Stomach smooth muscle (tissue), 2 donors: Measurements from ENCODE around the gene CTXND1.
A peak's percentile ranks its signal among the peaks of the same experiment; 100 is the strongest.

Source experiments
- H3K27ac ChIP-seq: one replicate; pipeline ENCODE4 v1.7.0; 2013; ENCODE audit warnings: mild to moderate bottlenecking, low read length, inconsistent platforms
- H3K27me3 ChIP-seq, 2 donors: one replicate each; pipeline ENCODE4 v1.7.0; 2013; ENCODE audit warnings: low read length in 2 of 2; ENCODE audit not compliant: insufficient read depth in 2 of 2, control insufficient read depth in 1 of 2
- H3K36me3 ChIP-seq, 2 donors: one replicate each; pipeline ENCODE4 v1.7.0; 2013; ENCODE audit warnings: low read length in 2 of 2; ENCODE audit not compliant: control insufficient read depth in 2 of 2, insufficient read depth in 2 of 2
- H3K4me1 ChIP-seq: one replicate; pipeline ENCODE4 v1.7.0; 2013; ENCODE audit warnings: low read length; ENCODE audit not compliant: control insufficient read depth, insufficient read depth
- H3K4me3 ChIP-seq, 2 donors: one replicate each; pipeline ENCODE4 v1.7.0; 2013; ENCODE audit warnings: low read length in 2 of 2
- H3K9ac ChIP-seq, 2 donors: one replicate each; pipeline ENCODE4 v1.7.0; 2013; ENCODE audit warnings: low read length in 2 of 2, mild to moderate bottlenecking in 1 of 2
- H3K9me3 ChIP-seq, 2 donors: one replicate each; pipeline ENCODE4 v1.7.0; 2013; ENCODE audit warnings: low read length in 2 of 2; ENCODE audit not compliant: control insufficient read depth in 2 of 2
- donor health status: healthy.
- donor health status: Pancreatic carcinoma.

The CTXND1 gene

DNA sequence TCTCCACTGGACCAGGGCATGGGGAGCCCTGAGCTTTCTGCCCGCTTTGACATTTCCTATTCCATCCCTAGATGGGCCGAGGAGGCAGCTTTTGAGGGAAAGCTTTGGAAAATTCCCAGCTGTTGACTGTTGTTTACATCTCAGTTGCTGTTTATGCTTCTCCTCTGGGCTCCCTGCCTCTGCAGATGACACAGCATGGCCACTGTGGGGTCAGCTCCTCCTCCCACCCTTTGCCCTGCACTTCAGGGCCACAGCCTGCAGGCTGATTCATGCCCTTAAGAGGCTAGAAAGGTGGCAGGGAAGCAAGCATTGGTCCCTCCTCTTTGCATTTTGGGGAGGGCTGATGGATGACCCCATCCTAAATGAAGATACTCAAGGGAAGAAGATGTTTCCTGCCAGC is 8.5 kb upstream of the CTXND1 start:
- no peaks in the 10 kb centered on the region for H3K36me3 ChIP-seq
- no peak overlapping the region for H3K4me3 ChIP-seq
- no peak overlapping the region for H3K9ac ChIP-seq
- peaks cover 0 to 2% of the 10 kb centered on the region in 2 donors for H3K9me3 ChIP-seq
- H3K4me1 ChIP-seq = no peaks in the 10 kb centered on the region
- H3K27me3 ChIP-seq = peaks cover 0 to 32% of the 10 kb centered on the region in 2 donors
- no peak overlapping the region for H3K27ac ChIP-seq

GRCh38 chr15:80259942-80260510 is 8.0 kb upstream of the CTXND1 start:
- Histone ChIP-seq H3K4me1 (no peaks in the 10 kb centered on the region), H3K27me3 (peaks cover 0 to 31% of the 10 kb centered on the region in 2 donors), H3K9ac (no peak overlapping the region), H3K36me3 (no peaks in the 10 kb centered on the region), H3K27ac (no peak overlapping the region), H3K4me3 (no peak overlapping the region), H3K9me3 (peaks cover 0 to 2% of the 10 kb centered on the region in 2 donors)

DNA sequence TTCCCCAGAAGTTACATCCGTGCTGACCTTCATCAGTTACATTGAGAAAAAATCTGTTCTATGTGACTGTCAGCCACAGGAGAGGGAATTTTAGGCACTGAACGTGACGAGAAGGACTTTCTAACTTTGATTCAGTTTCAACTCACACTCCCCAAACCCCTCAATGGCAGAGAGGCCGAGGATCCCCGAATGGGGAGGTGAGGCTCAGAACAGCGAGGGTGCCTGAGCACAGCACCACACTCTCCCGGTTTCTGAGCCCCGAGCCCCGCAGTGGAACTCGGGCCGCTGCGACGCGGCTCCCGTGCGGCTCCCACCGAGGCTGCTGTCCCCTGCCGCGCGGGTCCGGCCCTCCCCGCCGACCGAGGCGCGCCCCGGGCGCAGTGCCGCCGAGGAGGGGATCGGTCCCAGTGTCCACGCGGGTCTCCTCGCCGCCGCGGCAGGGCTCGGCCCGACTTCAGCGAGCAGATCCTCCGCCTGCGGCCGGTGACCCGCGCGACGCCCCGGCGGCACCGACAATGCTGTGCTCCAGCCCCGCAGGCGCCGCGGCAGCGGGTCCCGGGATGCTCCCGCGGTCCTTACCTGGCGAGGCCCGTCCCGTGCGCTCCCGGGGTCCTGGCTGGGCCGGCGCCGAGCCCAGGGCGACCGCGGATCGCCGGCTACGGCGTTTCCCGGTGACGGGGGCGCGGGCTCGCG is 439 bp downstream of the CTXND1 start:
- Histone ChIP-seq H3K9me3 (no peaks in the 10 kb centered on the region), H3K4me3 (peak overlapping the region; percentile 32 to 63), H3K27me3 (peaks cover 34 to 41% of the 10 kb centered on the region in 2 donors), H3K36me3 (no peaks in the 10 kb centered on the region), H3K27ac (no peak overlapping the region), H3K9ac (no peak overlapping the region), H3K4me1 (peaks cover 8% of the 10 kb centered on the region)

DNA sequence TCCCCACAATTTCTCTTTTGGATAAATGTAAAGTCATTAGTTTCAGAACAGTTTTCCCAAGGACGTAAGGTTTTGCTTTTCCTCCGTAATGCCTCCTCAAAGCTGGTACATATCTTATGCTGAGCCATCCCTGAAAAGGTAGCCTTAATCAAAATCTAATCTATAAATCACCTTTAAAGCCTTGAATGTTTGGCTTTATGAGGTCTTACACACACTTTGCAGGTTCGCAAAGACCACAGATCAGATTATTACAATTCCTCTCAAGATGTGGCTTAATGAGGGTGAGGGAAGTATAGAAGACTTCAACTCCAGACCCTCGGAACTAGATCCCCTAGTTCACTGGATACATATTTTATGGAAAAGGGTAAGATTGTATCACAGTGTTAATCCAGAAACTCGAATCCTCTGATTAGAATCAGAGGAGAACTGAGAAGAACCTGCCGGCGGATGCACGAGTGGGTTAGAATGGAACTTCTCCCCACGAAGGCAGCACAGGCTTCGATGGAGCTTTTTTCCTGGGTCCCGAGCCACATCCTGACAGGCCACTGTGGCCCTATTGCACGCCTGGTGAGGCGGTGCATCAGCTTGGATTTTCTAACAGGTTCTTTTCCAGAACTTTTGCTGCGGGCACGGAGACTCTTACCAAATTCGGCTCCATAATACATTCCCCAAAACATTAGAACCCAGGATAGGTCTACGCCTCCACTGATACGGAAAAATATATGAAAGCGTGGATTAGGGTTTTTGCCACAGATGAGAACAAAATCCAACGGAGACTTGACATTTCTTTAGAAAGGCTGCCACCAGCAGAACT is 1.2 kb downstream of the CTXND1 start:
- no peak overlapping the region for H3K27ac ChIP-seq
- H3K4me1 ChIP-seq = peaks cover 8% of the 10 kb centered on the region
- peak overlapping the region in 1 of 2 donors; percentile 32 for H3K4me3 ChIP-seq
- H3K36me3 ChIP-seq = no peaks in the 10 kb centered on the region
- no peak overlapping the region for H3K9ac ChIP-seq
- no peaks in the 10 kb centered on the region for H3K9me3 ChIP-seq
- H3K27me3 ChIP-seq = peaks cover 35 to 46% of the 10 kb centered on the region in 2 donors

DNA sequence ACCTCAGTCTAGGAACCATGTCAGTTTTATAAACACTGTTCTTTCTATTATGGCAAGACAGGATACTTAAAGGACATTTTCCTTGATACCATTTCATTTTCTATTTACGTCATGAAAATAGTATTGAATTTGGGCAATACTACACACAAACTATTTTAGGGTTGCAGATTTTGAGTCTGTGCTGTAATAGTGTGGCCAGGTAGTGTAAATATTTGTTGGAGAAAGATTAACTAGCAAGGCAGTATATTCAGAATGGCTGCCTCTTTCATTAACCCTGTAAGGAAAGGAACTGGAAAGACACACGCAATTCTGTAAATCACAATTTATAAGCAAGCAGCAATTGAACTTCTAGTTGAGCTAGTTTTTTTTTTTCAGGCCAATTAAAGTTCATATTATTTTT is 2.0 kb downstream of the CTXND1 start:
- Histone ChIP-seq H3K9ac (no peak overlapping the region), H3K4me3 (no peak overlapping the region), H3K9me3 (no peaks in the 10 kb centered on the region), H3K27me3 (peaks cover 35 to 46% of the 10 kb centered on the region in 2 donors), H3K36me3 (no peaks in the 10 kb centered on the region), H3K4me1 (peaks cover 8% of the 10 kb centered on the region), H3K27ac (no peak overlapping the region)

DNA sequence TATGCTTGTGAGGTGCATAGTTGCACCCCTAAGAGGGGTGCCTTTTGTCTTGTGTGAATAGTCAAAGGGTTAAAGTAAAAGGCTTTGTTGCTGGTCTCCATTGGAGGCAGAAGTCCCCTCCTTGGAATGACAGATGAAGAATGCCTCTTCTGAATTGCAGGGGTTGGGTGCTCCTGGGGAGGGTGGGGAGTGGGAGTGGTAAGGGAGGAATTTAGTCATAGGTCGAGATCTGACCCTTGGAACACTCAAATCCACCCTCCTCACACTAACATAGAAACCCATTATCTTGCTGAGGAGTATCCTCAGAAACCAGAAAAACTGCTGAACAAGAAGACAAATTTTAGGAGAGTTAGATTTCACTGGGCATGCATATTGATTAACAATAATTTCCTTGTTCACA is 4.7 kb downstream of the CTXND1 start:
- Histone ChIP-seq H3K27ac (no peak overlapping the region), H3K27me3 (peaks cover 34 to 39% of the 10 kb centered on the region in 2 donors)

GRCh38 chr15:80246425-80246894 is 5.6 kb downstream of the CTXND1 start:
- H3K9me3 ChIP-seq = no peaks in the 10 kb centered on the region
- no peak overlapping the region for H3K4me3 ChIP-seq
- H3K27ac ChIP-seq = no peak overlapping the region
- H3K36me3 ChIP-seq = no peaks in the 10 kb centered on the region
- no peaks in the 10 kb centered on the region for H3K4me1 ChIP-seq
- no peak overlapping the region for H3K9ac ChIP-seq
- H3K27me3 ChIP-seq = peaks cover 34 to 36% of the 10 kb centered on the region in 2 donors

More for the DNA sequence above, 4.7 kb downstream of the CTXND1 start:
- Histone ChIP-seq H3K9me3 (no peaks in the 10 kb centered on the region), H3K36me3 (no peaks in the 10 kb centered on the region), H3K9ac (no peak overlapping the region), H3K4me3 (no peak overlapping the region), H3K4me1 (peaks cover 8% of the 10 kb centered on the region)

DNA sequence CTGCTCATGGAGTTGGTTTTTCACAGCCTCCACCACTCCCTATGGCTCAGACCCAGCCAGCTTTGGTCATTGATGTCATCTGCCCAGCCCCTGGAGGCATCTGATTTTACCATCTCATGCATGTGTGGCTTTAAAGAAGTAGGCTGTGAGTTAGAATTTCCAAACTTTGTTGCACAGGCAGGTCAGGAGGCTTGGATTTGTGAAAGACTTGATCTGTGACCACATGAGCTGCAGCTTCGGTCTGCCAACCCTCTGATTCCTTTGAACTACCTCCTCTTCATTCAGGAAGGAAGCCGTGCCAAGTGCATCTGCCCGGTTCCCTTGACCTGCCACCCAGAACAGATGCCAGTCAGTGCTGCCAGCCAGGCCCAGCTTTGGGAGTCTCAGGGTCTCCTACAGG is 9.2 kb downstream of the CTXND1 start:
- H3K4me3 ChIP-seq = no peak overlapping the region
- peaks cover 14 to 20% of the 10 kb centered on the region in 2 donors for H3K27me3 ChIP-seq
- H3K27ac ChIP-seq = no peak overlapping the region
- H3K36me3 ChIP-seq = no peaks in the 10 kb centered on the region
- no peaks in the 10 kb centered on the region for H3K9me3 ChIP-seq
- H3K9ac ChIP-seq = no peak overlapping the region
- H3K4me1 ChIP-seq = no peaks in the 10 kb centered on the region

DNA sequence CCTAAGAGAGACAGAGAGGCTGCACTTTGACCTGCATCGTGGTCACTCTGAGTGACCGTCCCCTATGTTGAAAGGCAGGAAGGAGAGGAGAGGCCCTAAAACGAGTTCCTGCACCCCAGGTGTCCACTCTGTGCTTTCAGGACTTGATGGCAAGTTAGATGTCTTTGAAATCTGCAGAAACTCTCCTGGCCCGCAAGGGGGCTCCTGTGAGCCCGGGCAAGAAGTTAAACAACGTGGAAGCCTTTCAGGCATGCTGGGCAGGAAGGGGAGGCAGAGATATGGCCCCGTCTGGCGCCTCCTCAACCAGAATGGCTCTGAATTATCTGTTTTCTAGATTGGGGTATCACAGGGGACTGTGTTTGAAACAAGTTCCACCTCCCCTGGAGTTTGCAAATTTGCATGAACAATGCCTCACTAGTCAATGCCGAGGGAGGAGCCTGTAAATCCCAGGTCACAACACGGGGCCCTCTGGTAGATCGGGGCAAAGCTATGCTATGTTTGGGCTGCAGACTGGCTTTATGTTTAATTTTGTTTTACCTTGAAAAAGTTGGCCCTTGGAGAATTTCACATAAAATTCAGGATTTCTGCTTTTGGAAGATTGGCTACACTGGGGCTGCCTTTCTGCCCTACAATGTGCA is 9.8 kb downstream of the CTXND1 start:
- no peak overlapping the region for H3K27ac ChIP-seq
- peaks cover 14 to 20% of the 10 kb centered on the region in 2 donors for H3K27me3 ChIP-seq
- no peaks in the 10 kb centered on the region for H3K9me3 ChIP-seq
- no peak overlapping the region for H3K4me3 ChIP-seq
- H3K9ac ChIP-seq = no peak overlapping the region
- H3K36me3 ChIP-seq = no peaks in the 10 kb centered on the region
- no peaks in the 10 kb centered on the region for H3K4me1 ChIP-seq

DNA sequence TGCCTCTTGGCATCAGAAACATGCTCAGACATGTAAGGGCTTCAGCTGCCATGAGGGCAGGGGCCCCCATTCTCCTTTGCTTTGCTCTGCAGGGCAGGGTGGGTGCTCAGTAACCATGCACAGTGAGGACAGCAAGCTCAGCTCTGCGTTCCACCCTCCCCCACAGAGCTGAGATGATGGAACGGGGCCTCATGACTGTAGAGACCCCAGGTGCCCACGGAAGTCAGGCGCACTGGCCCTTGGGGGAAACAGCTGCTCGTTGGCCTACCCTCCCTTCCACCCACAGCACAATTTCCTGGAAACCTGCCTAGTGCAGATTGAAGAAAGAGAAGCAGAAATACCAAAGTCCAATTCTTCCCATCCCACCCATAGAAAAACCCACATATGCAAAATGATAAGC is 10.5 kb downstream of the CTXND1 start:
- H3K27ac ChIP-seq = no peak overlapping the region
- no peak overlapping the region for H3K4me3 ChIP-seq
- no peaks in the 10 kb centered on the region for H3K4me1 ChIP-seq
- no peaks in the 10 kb centered on the region for H3K9me3 ChIP-seq
- no peak overlapping the region for H3K9ac ChIP-seq
- H3K36me3 ChIP-seq = no peaks in the 10 kb centered on the region
- peaks cover 11 to 17% of the 10 kb centered on the region in 2 donors for H3K27me3 ChIP-seq
